ENCODE data around the gene HCAR1. TPM values are rescaled to one million over a fixed set of nuclear protein-coding genes. Genes with fewer than 3 reads are reported as not detected.

The HCAR1 gene
- total and polyA plus RNA-seq, 12 donors = 0.07 to 0.34 (median 0.14) TPM; not detected in 2

DNA sequence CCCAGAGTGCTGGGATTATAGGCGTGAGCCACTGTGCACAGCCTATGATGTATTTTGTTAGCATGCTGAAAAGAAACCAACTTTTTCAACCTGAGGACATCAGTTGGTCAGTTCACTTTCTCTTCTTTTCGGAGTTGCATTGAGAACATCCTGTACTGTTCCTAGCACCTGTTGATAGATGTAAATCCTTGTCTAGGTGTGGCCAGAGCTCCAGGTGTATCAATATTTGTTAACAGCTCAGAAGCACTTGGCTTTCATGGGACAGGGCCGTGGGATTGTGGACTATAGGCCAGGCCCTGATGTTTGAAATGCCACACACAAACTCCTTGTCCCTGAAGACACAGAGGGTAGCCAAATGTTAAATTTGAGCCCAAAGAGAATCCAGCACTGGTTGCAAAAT, 42.4 kb downstream of the HCAR1 start:
- WGBS, 4 donors = 90 to 98% (median 92%) methylated on average over 3 of the region's 3 CpGs
- Histone ChIP-seq H3K27me3 (no peaks in the 10 kb centered on the region), H3K4me1 (replicated peaks in 1 of 2) (no peaks in the 10 kb centered on the region), H3K27ac (no peak overlapping the region), H3K36me3 (replicated peaks in 1 of 2) (no peaks in the 10 kb centered on the region), H3K9me3 (replicated peaks in 1 of 3) (no peaks in the 10 kb centered on the region), H3K4me3 (no peak overlapping the region)
- no peak for DNase-seq
- intact Hi-C loops (cut with DNase I) = no loop called here
- TF ChIP-seq, protein P1, sequence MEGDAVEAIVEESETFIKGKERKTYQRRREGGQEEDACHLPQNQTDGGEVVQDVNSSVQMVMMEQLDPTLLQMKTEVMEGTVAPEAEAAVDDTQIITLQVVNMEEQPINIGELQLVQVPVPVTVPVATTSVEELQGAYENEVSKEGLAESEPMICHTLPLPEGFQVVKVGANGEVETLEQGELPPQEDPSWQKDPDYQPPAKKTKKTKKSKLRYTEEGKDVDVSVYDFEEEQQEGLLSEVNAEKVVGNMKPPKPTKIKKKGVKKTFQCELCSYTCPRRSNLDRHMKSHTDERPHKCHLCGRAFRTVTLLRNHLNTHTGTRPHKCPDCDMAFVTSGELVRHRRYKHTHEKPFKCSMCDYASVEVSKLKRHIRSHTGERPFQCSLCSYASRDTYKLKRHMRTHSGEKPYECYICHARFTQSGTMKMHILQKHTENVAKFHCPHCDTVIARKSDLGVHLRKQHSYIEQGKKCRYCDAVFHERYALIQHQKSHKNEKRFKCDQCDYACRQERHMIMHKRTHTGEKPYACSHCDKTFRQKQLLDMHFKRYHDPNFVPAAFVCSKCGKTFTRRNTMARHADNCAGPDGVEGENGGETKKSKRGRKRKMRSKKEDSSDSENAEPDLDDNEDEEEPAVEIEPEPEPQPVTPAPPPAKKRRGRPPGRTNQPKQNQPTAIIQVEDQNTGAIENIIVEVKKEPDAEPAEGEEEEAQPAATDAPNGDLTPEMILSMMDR (IDR thresholded peaks at IDR 0.05) = no peak
- no peak for TF ChIP-seq POLR2A (IDR thresholded peaks at IDR 0.05)

DNA sequence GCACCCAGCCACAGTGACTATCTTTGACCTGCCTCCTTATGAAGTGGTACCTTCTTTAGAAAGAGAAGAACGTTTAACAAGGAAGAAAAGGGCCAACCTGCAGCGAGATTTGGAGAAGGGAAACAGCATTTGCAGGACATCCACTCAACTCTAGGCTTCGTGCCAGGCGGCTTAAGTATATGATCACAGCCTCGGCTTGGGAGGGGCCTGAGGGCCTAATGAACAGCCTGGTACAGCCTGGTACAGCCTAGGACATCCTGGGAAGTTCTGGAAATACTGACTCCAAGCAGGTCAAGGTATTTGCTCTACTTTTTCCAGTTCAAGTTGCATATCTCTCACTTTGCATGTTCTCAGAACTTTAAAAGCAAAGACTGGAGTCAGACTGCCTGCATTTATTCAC, 43.6 kb downstream of the HCAR1 start:
- Histone ChIP-seq H3K27ac (no peak overlapping the region), H3K4me1 (replicated peaks in 1 of 2) (no peaks in the 10 kb centered on the region), H3K36me3 (replicated peaks in 1 of 2) (no peaks in the 10 kb centered on the region), H3K4me3 (no peak overlapping the region), H3K9me3 (replicated peaks in 1 of 3) (no peaks in the 10 kb centered on the region), H3K27me3 (no peaks in the 10 kb centered on the region)
- WGBS, 4 donors = 58 to 72% (median 65%) methylated on average over 5 of the region's 5 CpGs
- intact Hi-C loops (cut with DNase I) = no loop called here
- DNase-seq = no peak
- no peak for TF ChIP-seq POLR2A (IDR thresholded peaks at IDR 0.05)
- TF ChIP-seq, protein P1 (IDR thresholded peaks at IDR 0.05) = no peak

DNA sequence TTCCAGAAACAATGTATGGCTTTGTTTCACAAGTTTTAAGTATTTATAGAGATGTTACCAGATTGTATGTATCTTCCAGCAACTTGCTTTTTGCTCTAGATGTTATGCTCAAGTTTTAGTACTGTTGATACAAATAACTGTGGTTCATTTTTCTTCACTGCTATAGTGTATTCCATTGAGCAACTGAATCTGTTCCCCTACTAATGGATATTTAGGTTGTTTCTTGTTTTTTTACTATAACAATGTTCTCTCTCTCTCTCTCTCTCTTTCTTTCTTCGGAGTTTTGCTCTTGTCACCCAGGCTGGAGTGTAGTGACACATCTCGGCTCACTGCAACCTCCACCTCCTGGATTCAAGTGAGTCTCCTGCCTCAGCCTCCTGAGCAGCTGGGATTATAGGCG, 44.1 kb downstream of the HCAR1 start:
- intact Hi-C loops (cut with DNase I) = no loop called here
- WGBS, 4 donors = 84 to 94% (median 91%) methylated on average over 3 of the region's 3 CpGs

DNA sequence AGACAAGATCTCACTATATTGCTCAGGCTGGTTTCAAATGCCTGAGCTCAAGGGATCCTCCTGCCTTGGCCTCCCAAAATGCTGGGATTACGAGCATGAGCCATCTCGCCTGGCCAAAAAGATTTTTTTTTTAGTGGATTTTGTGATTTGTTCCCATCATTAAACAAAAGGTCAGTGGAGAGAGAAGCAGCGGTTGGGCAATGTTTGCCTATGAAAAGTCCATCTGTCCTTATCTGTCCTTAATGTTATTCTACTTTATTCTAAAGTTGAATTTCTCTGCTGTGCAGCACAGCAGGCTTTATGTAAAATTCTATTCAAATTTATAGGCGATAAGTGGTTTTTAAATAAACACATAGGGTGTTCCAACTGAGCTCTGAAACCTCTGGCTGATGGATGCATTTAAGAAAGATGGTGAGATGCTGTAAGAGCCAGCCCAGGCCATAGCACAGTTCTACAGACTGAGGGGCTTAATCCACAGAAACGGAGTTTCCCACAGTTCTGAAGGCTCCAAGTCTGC, 46.3 kb downstream of the HCAR1 start:
- no peak overlapping the region for H3K27ac ChIP-seq
- 71 to 82% (median 74%) methylated on average over 5 of the region's 5 CpGs for WGBS, 4 donors
- H3K4me1 ChIP-seq (replicated peaks in 1 of 2) = no peaks in the 10 kb centered on the region
- H3K4me3 ChIP-seq = no peak overlapping the region
- TF ChIP-seq, protein P1 (IDR thresholded peaks at IDR 0.05) = no peak
- no peak for TF ChIP-seq POLR2A (IDR thresholded peaks at IDR 0.05)
- no peaks in the 10 kb centered on the region for H3K27me3 ChIP-seq
- intact Hi-C loops (cut with DNase I) = no loop called here
- DNase-seq = no peak
- no peaks in the 10 kb centered on the region for H3K36me3 ChIP-seq (replicated peaks in 1 of 2)
- no peaks in the 10 kb centered on the region for H3K9me3 ChIP-seq (replicated peaks in 1 of 3)

More for the DNA sequence above, 44.1 kb downstream of the HCAR1 start:
- Histone ChIP-seq H3K4me3 (no peak overlapping the region), H3K36me3 (replicated peaks in 1 of 2) (no peaks in the 10 kb centered on the region), H3K4me1 (replicated peaks in 1 of 2) (no peaks in the 10 kb centered on the region), H3K27ac (no peak overlapping the region), H3K9me3 (replicated peaks in 1 of 3) (no peaks in the 10 kb centered on the region), H3K27me3 (no peaks in the 10 kb centered on the region)
- TF ChIP-seq, protein P1 (IDR thresholded peaks at IDR 0.05) = no peak
- no peak for TF ChIP-seq POLR2A (IDR thresholded peaks at IDR 0.05)
- DNase-seq = no peak
